Eye (tissue), 1 donor: ENCODE data around the gene EPHA5.

Source experiments
- DNase-seq: peaks from one replicate; pipeline ENCODE4 v3.0.0-alpha.2; 2015

Gene EPHA5

GRCh38 chr4:65670331-65671031, at the start of gene EPHA5:
TSS of gene EPHA5 (minus strand) at chr4:65670489. CDS start at chr4:65669742, 747 bp downstream.
- DNase-seq, result peak; percentile 97

- DNase-seq, result no peak
These were observed 49.3 kb upstream of the EPHA5 start for GRCh38 chr4:65719635-65720034.

- DNase-seq, result no peak
These were observed 28.3 kb upstream of the EPHA5 start for GRCh38 chr4:65698631-65699030.

- no peak for DNase-seq
These were observed 26.1 kb upstream of the EPHA5 start for GRCh38 chr4:65696436-65696835.

GRCh38 chr4:65671372-65671771, 1.1 kb upstream of the EPHA5 start:
- peak; percentile 47 for DNase-seq

GRCh38 chr4:65670020-65670330, 314 bp downstream of the EPHA5 start:
- DNase-seq, result no peak

GRCh38 chr4:65669111-65670019, 924 bp downstream of the EPHA5 start:
- DNase-seq, result peak; percentile 80

GRCh38 chr4:65668201-65669089, 1.8 kb downstream of the EPHA5 start:
- peak; percentile 82 for DNase-seq

GRCh38 chr4:65667506-65668041, 2.7 kb downstream of the EPHA5 start:
- DNase-seq, result peak; percentile 66

GRCh38 chr4:65665771-65666523, 4.3 kb downstream of the EPHA5 start:
- peak; percentile 88 for DNase-seq

GRCh38 chr4:65661471-65661870, 8.8 kb downstream of the EPHA5 start:
- DNase-seq, result no peak

- DNase-seq, result no peak
These were observed 12.2 kb downstream of the EPHA5 start for GRCh38 chr4:65658117-65658516.

- no peak for DNase-seq
These were observed 14.3 kb downstream of the EPHA5 start for GRCh38 chr4:65656008-65656407.

- DNase-seq, result no peak
These were observed 15.3 kb downstream of the EPHA5 start for GRCh38 chr4:65654976-65655375.

- DNase-seq, result no peak
These were observed 16.4 kb downstream of the EPHA5 start for GRCh38 chr4:65653740-65654361.

GRCh38 chr4:65651751-65652150, 18.5 kb downstream of the EPHA5 start:
- DNase-seq, result no peak

- no peak for DNase-seq
These were observed 19.3 kb downstream of the EPHA5 start for GRCh38 chr4:65651031-65651430.

- DNase-seq, result no peak
These were observed 24.2 kb downstream of the EPHA5 start for GRCh38 chr4:65646136-65646535.

- DNase-seq, result peak; percentile 48
These were observed 25.1 kb downstream of the EPHA5 start for GRCh38 chr4:65645185-65645584.

- DNase-seq, result no peak
These were observed 35.1 kb downstream of the EPHA5 start for GRCh38 chr4:65635051-65635821.

- no peak for DNase-seq
These were observed 45.6 kb downstream of the EPHA5 start for GRCh38 chr4:65624651-65625050.
